Erythroblast (primary cell): ENCODE measurements around the gene SKI.

Experiments used
- GATA1 ChIP-seq: IDR thresholded peaks from 2 replicates; pipeline ENCODE4 v1.6.1; 2011; ENCODE audit warnings: low read depth, mild to moderate bottlenecking, control low read depth, low read length, moderate library complexity
- POLR2A ChIP-seq: IDR thresholded peaks from 2 replicates; pipeline ENCODE4 v1.6.1; 2011; ENCODE audit warnings: mild to moderate bottlenecking, low read length

DNA sequence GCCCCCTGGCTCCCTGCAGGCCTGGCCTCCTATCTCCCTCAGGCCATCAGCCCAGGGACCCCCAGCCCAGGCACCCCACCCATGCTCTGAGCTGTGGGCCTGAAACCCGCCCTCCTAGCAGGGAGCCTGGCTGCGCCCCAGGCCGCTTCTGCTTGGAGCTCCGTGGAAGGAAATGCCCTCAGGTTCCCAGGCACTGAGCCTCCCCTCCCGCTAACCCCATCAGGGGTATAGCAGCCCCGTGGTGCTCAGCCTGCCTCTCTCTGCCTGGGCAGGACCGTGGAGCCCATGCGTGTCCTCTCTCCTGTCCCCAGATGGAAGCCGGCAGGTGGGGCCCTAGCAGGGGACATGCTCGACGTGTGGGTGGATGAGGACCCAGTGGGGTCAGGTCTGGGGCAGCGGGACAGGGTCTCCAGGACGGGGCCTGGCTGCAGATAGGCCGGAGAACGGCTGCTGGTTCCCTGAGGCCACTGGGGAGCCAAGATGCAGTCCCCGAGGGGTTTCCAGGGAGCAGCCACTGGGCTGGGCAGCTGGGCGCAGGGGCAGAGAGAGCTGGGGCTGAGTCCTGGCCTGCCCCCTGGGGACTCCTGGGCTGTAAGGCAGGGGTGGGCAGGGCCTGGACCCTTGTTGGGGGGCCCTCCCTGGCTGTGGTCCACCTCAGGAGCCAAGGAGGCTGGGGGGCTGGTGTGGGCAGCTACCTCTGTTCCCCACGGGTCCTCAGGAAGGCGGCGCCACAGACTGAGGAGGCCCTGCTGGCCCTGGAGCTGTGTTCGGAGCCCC is 87.7 kb downstream of the SKI start:
- TF ChIP-seq POLR2A (no peak), GATA1 (no peak)
